Forelimb muscle (tissue), 1 donor: ENCODE results near the gene DCAF11. TPM values are rescaled to one million over a fixed set of nuclear protein-coding genes. Genes with fewer than 3 reads are reported as not detected.
A peak's percentile ranks its signal among the peaks of the same experiment; 100 is the strongest.

ENCODE experiments used
- DNase-seq: peaks from one replicate; pipeline ENCODE4 v3.0.0-alpha.2; 2013; ENCODE audit warnings: low read depth
- polyA plus RNA-seq: library from polyadenylated mRNA; unstranded; fragments of 120-200 nt; gene quantifications from one replicate; pipeline ENCODE4 v1.2.1, GENCODE V29; 2013; ENCODE audit not compliant: insufficient read length

Gene DCAF11
- polyA plus RNA-seq, 1 donor = 45.7 TPM

- DNase-seq = no peak
Observed at GRCh38 chr14:24139272-24139934, 24.8 kb downstream of the DCAF11 start.

- peak; percentile 97 for DNase-seq
Observed at GRCh38 chr14:24141097-24141880, 26.7 kb downstream of the DCAF11 start, which contains the start of gene EMC9. Gene EMC9 (minus strand): TSS chr14:24141591. CDS start chr14:24141304, 287 bp downstream.

GRCh38 chr14:24143511-24143910 lies 28.9 kb downstream of the DCAF11 start:
- DNase-seq = no peak

- no peak for DNase-seq
Observed at GRCh38 chr14:24144451-24144850, 29.9 kb downstream of the DCAF11 start.

GRCh38 chr14:24145219-24145618 lies 30.6 kb downstream of the DCAF11 start:
- DNase-seq = no peak

GRCh38 chr14:24145690-24146452 lies 31.3 kb downstream of the DCAF11 start:
- DNase-seq = no peak

GRCh38 chr14:24146453-24146977 lies 31.9 kb downstream of the DCAF11 start, which contains the start of gene PSME2:
Gene PSME2 (minus strand): TSS chr14:24146610. CDS start chr14:24146581, 29 bp downstream.
- peak; percentile 74 for DNase-seq

- DNase-seq = peak; percentile 97
Observed at GRCh38 chr14:24146978-24147760, 32.6 kb downstream of the DCAF11 start, which contains the start of gene RNF31. Gene RNF31 (plus strand): TSS chr14:24147498. CDS start chr14:24147699, 201 bp downstream.

GRCh38 chr14:24147761-24148428 lies 33.3 kb downstream of the DCAF11 start:
- no peak for DNase-seq

GRCh38 chr14:24149302-24149969 lies 34.9 kb downstream of the DCAF11 start:
- DNase-seq = no peak

- DNase-seq = no peak
Observed at GRCh38 chr14:24150061-24150460, 35.5 kb downstream of the DCAF11 start.

- no peak for DNase-seq
Observed at GRCh38 chr14:24150567-24150966, 36.0 kb downstream of the DCAF11 start.

GRCh38 chr14:24150993-24151392 lies 36.4 kb downstream of the DCAF11 start:
- DNase-seq = no peak

GRCh38 chr14:24151404-24152080 lies 37.0 kb downstream of the DCAF11 start:
- no peak for DNase-seq

- DNase-seq = no peak
Observed at GRCh38 chr14:24155100-24155499, 40.5 kb downstream of the DCAF11 start.

GRCh38 chr14:24156840-24157239 lies 42.3 kb downstream of the DCAF11 start:
- no peak for DNase-seq

GRCh38 chr14:24157331-24157730 lies 42.8 kb downstream of the DCAF11 start:
- no peak for DNase-seq

- DNase-seq = no peak
Observed at GRCh38 chr14:24159777-24160498, 45.4 kb downstream of the DCAF11 start.

- no peak for DNase-seq
Observed at GRCh38 chr14:24160499-24160849, 45.9 kb downstream of the DCAF11 start.
